Neural cell (in vitro differentiated cells): ENCODE data around the gene DNM3. TPM values are rescaled to one million over a fixed set of nuclear protein-coding genes. Genes with fewer than 3 reads are reported as not detected.

Source experiments
- H2AFZ ChIP-seq: fragments of 200-600, 300-800 bp; sonication (generic), shearing (Covaris generic); 2 replicates; pipeline ENCODE4 v1.6.0; 2014; ENCODE audit warnings: low read depth, mild to moderate bottlenecking, antibody characterized with exemption, low read length, moderate library complexity
- H3F3A ChIP-seq: fragments of 200-600 bp; shearing (Covaris generic); 2 replicates; pipeline ENCODE4 v1.6.1; 2016; ENCODE audit warnings: mild to moderate bottlenecking, moderate library complexity, mixed read lengths, antibody characterized with exemption, low read length; ENCODE audit not compliant: insufficient read depth, poor library complexity, severe bottlenecking
- H3K27ac ChIP-seq: fragments of 200-600, 300-800 bp; sonication (generic), shearing (Covaris generic); 2 replicates; pipeline ENCODE4 v1.5.1; 2014; ENCODE audit warnings: mild to moderate bottlenecking, low read length, moderate library complexity
- H3K27me3 ChIP-seq: fragments of 300-800, 200-600 bp; sonication (generic), shearing (Covaris generic); 2 replicates; pipeline ENCODE4 v1.6.0; 2014; ENCODE audit warnings: mild to moderate bottlenecking, low read depth, low read length, moderate library complexity; ENCODE audit not compliant: insufficient read depth
- H3K36me3 ChIP-seq: fragments of 300-800, 200-600 bp; sonication (generic), shearing (Covaris generic); 2 replicates; pipeline ENCODE4 v1.5.1; 2014; ENCODE audit warnings: mild to moderate bottlenecking, antibody characterized with exemption, low read length, moderate library complexity; ENCODE audit not compliant: insufficient read depth
- H3K4me2 ChIP-seq: fragments of 300-800, 200-600 bp; sonication (generic), shearing (Covaris generic); 2 replicates; pipeline ENCODE4 v1.6.0; 2014; ENCODE audit warnings: mild to moderate bottlenecking, low read length
- H3K4me3 ChIP-seq: fragments of 300-800, 200-600 bp; sonication (generic), shearing (Covaris generic); 2 replicates; pipeline ENCODE4 v1.5.1; 2014; ENCODE audit warnings: mild to moderate bottlenecking, low read length, moderate library complexity
- H3K79me2 ChIP-seq: fragments of 200-600 bp; shearing (Covaris generic); replicated peaks from 2 replicates; pipeline ENCODE4 v1.6.0; 2014; ENCODE audit warnings: mild to moderate bottlenecking, low read length, moderate library complexity; ENCODE audit not compliant: insufficient read depth
- H3K9ac ChIP-seq: fragments of 300-800, 200-600 bp; sonication (generic), shearing (Covaris generic); 2 replicates; pipeline ENCODE4 v1.6.1; 2016; ENCODE audit warnings: mild to moderate bottlenecking, low read length, mixed read lengths
- H3K9me2 ChIP-seq: fragments of 200-600 bp; shearing (Covaris generic); 2 replicates; pipeline ENCODE4 v1.6.1; 2016; ENCODE audit warnings: mild to moderate bottlenecking, low read length, mixed read lengths; ENCODE audit not compliant: insufficient read depth
- H3K9me3 ChIP-seq: fragments of 200-600, 300-800 bp; sonication (generic), shearing (Covaris generic); 2 replicates; pipeline ENCODE4 v1.6.1; 2016; ENCODE audit warnings: mild to moderate bottlenecking, mixed run types, low read length, moderate library complexity, mixed read lengths
- H4K20me1 ChIP-seq: fragments of 200-600 bp; shearing (Covaris generic); 2 replicates; pipeline ENCODE4 v1.6.1; 2016; ENCODE audit warnings: mild to moderate bottlenecking, mixed run types; ENCODE audit not compliant: insufficient read depth
- EP300 ChIP-seq: fragments of 450-650 bp; conservative IDR thresholded peaks from 2 replicates; pipeline ENCODE4 v1.6.1; 2014; ENCODE audit warnings: antibody characterized with exemption, mild to moderate bottlenecking, moderate library complexity; ENCODE audit not compliant: poor library complexity, severe bottlenecking
- EZH2 ChIP-seq: fragments of 200-600, 300-800 bp; shearing (Covaris generic), sonication (generic); IDR thresholded peaks from 2 replicates; pipeline ENCODE4 v1.6.1; 2014; ENCODE audit warnings: antibody characterized with exemption, low read length, borderline replicate concordance, mild to moderate bottlenecking; ENCODE audit not compliant: insufficient read depth, poor library complexity, severe bottlenecking
- MXI1 ChIP-seq: fragments of 450-650 bp; conservative IDR thresholded peaks from 2 replicates; pipeline ENCODE4 v1.6.1; 2014; ENCODE audit warnings: antibody characterized with exemption, mild to moderate bottlenecking; ENCODE audit not compliant: poor library complexity, severe bottlenecking
- POLR2AphosphoS5 ChIP-seq: IDR thresholded peaks from 2 replicates; pipeline ENCODE4 v1.6.1; 2012
- RAD21 ChIP-seq: fragments of 450-650 bp; conservative IDR thresholded peaks from 2 replicates; pipeline ENCODE4 v1.6.1; 2014; ENCODE audit warnings: antibody characterized with exemption, mild to moderate bottlenecking, moderate library complexity
- SMC3 ChIP-seq: fragments of 450-650 bp; conservative IDR thresholded peaks from 2 replicates; pipeline ENCODE4 v1.6.1; 2014; ENCODE audit warnings: antibody characterized with exemption, mild to moderate bottlenecking, moderate library complexity; ENCODE audit not compliant: poor library complexity
- TAF1 ChIP-seq: IDR thresholded peaks from 2 replicates; pipeline ENCODE4 v1.6.1; 2012; ENCODE audit warnings: low read depth
- polyA plus RNA-seq: library from polyadenylated mRNA; depleted of rRNA; stranded (reverse); fragments of >200 nt; gene quantifications from 2 replicates; pipeline ENCODE4 v1.2.3, GENCODE V29; 2014
- TF ChIP-seq, protein P1 (sequence below): IDR thresholded peaks from 2 replicates; pipeline ENCODE4 v1.6.1; 2012; ENCODE audit warnings: borderline replicate concordance
- TF ChIP-seq, protein P2 (sequence below): fragments of 450-650 bp; IDR thresholded peaks from 2 replicates; pipeline ENCODE4 v1.5.1; 2014; ENCODE audit warnings: antibody characterized with exemption, mild to moderate bottlenecking, moderate library complexity; ENCODE audit not compliant: poor library complexity, severe bottlenecking

Gene DNM3
- polyA plus RNA-seq, 1 donor from 2014 or later: 37.1 TPM

DNA sequence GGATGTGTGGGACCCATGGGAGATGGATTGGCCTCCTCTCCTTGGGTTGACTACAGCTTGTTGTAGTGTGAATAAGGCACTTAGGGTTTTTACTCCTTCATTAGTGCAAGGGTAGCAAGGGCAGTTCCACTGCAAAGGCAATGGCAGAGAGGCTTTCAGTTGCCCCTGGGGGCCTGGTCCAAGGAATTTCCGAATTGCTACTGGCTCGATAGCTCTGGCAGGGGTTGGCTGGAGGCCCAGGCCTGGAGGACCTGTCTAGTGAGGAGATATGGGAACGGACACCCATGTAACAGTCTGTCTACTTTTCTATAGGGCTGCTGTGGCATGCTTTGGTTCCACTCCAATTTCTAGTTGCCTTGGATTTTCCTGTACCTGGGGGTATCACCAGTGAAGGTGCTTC, 360.3 kb downstream of the DNM3 start:
- Histone ChIP-seq H3K27ac (no peak overlapping the region), H3K9ac (no peak overlapping the region), H3K79me2 (no peaks in the 10 kb centered on the region), H3K4me2 (no peak overlapping the region), H4K20me1 (no peaks in the 10 kb centered on the region), H3K27me3 (no peaks in the 10 kb centered on the region), H3F3A (no peaks in the 10 kb centered on the region), H3K36me3 (no peaks in the 10 kb centered on the region), H3K4me3 (no peak overlapping the region), H3K9me2 (no peaks in the 10 kb centered on the region), H3K9me3 (peaks cover 4% of the 10 kb centered on the region), H2AFZ (no peak overlapping the region)
- TF ChIP-seq POLR2AphosphoS5: no peak
- TF ChIP-seq RAD21: no peak
- no peak for TF ChIP-seq EZH2
- TF ChIP-seq, protein P1, sequence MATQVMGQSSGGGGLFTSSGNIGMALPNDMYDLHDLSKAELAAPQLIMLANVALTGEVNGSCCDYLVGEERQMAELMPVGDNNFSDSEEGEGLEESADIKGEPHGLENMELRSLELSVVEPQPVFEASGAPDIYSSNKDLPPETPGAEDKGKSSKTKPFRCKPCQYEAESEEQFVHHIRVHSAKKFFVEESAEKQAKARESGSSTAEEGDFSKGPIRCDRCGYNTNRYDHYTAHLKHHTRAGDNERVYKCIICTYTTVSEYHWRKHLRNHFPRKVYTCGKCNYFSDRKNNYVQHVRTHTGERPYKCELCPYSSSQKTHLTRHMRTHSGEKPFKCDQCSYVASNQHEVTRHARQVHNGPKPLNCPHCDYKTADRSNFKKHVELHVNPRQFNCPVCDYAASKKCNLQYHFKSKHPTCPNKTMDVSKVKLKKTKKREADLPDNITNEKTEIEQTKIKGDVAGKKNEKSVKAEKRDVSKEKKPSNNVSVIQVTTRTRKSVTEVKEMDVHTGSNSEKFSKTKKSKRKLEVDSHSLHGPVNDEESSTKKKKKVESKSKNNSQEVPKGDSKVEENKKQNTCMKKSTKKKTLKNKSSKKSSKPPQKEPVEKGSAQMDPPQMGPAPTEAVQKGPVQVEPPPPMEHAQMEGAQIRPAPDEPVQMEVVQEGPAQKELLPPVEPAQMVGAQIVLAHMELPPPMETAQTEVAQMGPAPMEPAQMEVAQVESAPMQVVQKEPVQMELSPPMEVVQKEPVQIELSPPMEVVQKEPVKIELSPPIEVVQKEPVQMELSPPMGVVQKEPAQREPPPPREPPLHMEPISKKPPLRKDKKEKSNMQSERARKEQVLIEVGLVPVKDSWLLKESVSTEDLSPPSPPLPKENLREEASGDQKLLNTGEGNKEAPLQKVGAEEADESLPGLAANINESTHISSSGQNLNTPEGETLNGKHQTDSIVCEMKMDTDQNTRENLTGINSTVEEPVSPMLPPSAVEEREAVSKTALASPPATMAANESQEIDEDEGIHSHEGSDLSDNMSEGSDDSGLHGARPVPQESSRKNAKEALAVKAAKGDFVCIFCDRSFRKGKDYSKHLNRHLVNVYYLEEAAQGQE: no peak
- TF ChIP-seq, protein P2, sequence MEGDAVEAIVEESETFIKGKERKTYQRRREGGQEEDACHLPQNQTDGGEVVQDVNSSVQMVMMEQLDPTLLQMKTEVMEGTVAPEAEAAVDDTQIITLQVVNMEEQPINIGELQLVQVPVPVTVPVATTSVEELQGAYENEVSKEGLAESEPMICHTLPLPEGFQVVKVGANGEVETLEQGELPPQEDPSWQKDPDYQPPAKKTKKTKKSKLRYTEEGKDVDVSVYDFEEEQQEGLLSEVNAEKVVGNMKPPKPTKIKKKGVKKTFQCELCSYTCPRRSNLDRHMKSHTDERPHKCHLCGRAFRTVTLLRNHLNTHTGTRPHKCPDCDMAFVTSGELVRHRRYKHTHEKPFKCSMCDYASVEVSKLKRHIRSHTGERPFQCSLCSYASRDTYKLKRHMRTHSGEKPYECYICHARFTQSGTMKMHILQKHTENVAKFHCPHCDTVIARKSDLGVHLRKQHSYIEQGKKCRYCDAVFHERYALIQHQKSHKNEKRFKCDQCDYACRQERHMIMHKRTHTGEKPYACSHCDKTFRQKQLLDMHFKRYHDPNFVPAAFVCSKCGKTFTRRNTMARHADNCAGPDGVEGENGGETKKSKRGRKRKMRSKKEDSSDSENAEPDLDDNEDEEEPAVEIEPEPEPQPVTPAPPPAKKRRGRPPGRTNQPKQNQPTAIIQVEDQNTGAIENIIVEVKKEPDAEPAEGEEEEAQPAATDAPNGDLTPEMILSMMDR: no peak
- TF ChIP-seq SMC3: no peak
- TF ChIP-seq TAF1: no peak
- no peak for TF ChIP-seq EP300
- TF ChIP-seq MXI1: no peak

DNA sequence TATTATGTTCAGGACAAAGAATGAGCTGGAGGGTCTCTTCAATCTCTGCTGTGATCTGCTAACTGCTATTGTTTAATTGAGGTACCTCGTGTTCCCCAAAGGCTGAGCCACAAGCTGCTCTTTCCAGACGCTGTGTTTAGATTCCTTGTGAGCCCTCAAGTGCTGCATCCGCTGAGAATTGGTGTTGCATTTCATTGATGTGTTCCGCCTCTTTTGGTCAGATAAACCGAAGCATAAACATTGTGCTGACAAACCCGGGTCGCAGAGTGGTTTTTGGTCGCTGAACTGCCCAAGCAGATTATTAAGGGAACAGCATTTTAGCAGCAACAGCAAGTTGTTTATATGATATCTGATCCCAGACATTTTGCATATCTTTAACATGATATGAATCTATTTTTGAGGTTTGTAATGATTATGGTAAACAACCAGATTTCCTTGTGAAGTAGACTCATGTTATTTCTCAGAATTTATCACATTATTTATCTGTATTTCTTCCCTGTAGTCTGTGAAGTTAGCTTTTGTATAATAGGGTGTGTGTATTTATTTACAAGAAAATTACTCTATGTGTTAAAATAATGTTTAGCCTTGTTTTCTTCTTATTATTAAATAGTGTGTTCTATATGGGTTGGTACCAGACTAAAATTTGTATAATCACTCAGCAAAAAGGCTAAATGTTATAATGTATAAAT, 362.0 kb downstream of the DNM3 start:
- Histone ChIP-seq H3K9ac (no peak overlapping the region), H3K27me3 (no peaks in the 10 kb centered on the region), H2AFZ (no peak overlapping the region), H3K79me2 (no peaks in the 10 kb centered on the region), H3K9me3 (peaks cover 3% of the 10 kb centered on the region), H3K36me3 (no peaks in the 10 kb centered on the region), H3K27ac (no peak overlapping the region), H4K20me1 (no peaks in the 10 kb centered on the region), H3K9me2 (no peaks in the 10 kb centered on the region), H3K4me2 (no peak overlapping the region), H3K4me3 (no peak overlapping the region), H3F3A (no peaks in the 10 kb centered on the region)
- TF ChIP-seq EP300: no peak
- TF ChIP-seq MXI1: no peak
- no peak for TF ChIP-seq SMC3
- no peak for TF ChIP-seq TAF1
- TF ChIP-seq, protein P2: no peak
- TF ChIP-seq, protein P1: no peak
- no peak for TF ChIP-seq POLR2AphosphoS5
- TF ChIP-seq EZH2: no peak
- TF ChIP-seq RAD21: no peak
